GM23338 (cell line): ENCODE results near the gene APOL3. TPM values are rescaled to one million over a fixed set of nuclear protein-coding genes. Genes with fewer than 3 reads are reported as not detected.

Experiments
- ATAC-seq: fragments of 200-7000 bp; cut with Tn5 transposase; 3 replicates; pipeline ENCODE4 v1.9.1; 2020
- DNase-seq: peaks from one replicate; pipeline ENCODE4 v3.0.0-alpha.2; 2015; ENCODE audit warnings: low spot score
- H2AFZ ChIP-seq: fragments of 200-600 bp; sonication (generic); 2 replicates; pipeline ENCODE4 v1.8.0; 2016; ENCODE audit warnings: antibody characterized with exemption, mild to moderate bottlenecking, moderate library complexity
- H3F3A ChIP-seq: fragments of 200-600 bp; sonication (generic); replicated peaks from 2 replicates; pipeline ENCODE4 v1.8.0; 2017; ENCODE audit warnings: antibody characterized with exemption, mixed run types, low read depth
- H3K27ac ChIP-seq: fragments of 200-600 bp; sonication (generic); 2 replicates; pipeline ENCODE4 v1.6.1; 2016; ENCODE audit warnings: low read depth
- H3K27me3 ChIP-seq: fragments of 200-600 bp; sonication (generic); 2 replicates; pipeline ENCODE4 v1.8.0; 2016; ENCODE audit warnings: mild to moderate bottlenecking, mixed run types, moderate library complexity; ENCODE audit not compliant: insufficient read depth
- H3K36me3 ChIP-seq: fragments of 200-600 bp; sonication (generic); 2 replicates; pipeline ENCODE4 v1.8.0; 2016; ENCODE audit warnings: mild to moderate bottlenecking; ENCODE audit not compliant: insufficient read depth
- H3K4me1 ChIP-seq: fragments of 200-600 bp; sonication (generic); 2 replicates; pipeline ENCODE4 v1.8.0; 2016; ENCODE audit warnings: mild to moderate bottlenecking, moderate library complexity; ENCODE audit not compliant: insufficient read depth
- H3K4me2 ChIP-seq: fragments of 200-600 bp; sonication (generic); 2 replicates; pipeline ENCODE4 v1.7.1; 2017; ENCODE audit warnings: mixed run types
- H3K4me3 ChIP-seq: fragments of 200-600 bp; sonication (generic); 2 replicates; pipeline ENCODE4 v1.6.1; 2016; ENCODE audit warnings: mixed run types
- H3K79me2 ChIP-seq: fragments of 200-600 bp; sonication (generic); replicated peaks from 2 replicates; pipeline ENCODE4 v1.8.0; 2017; ENCODE audit warnings: mild to moderate bottlenecking; ENCODE audit not compliant: insufficient read depth
- H3K9me2 ChIP-seq: fragments of 200-600 bp; sonication (generic); 2 replicates; pipeline ENCODE4 v1.8.0; 2017; ENCODE audit not compliant: insufficient read depth
- H4K20me1 ChIP-seq: fragments of 200-600 bp; sonication (generic); replicated peaks from 2 replicates; pipeline ENCODE4 v1.8.0; 2017; ENCODE audit warnings: mild to moderate bottlenecking; ENCODE audit not compliant: insufficient read depth
- H3K27ac Mint-ChIP-seq: 2 replicates; pipeline ENCODE4 v1.8.0; 2020; ENCODE audit warnings: inconsistent platforms, mild to moderate bottlenecking, moderate library complexity, mixed read lengths
- H3K27me3 Mint-ChIP-seq: 3 replicates; pipeline ENCODE4 v1.8.0; 2022; ENCODE audit warnings: low read depth, mild to moderate bottlenecking, moderate library complexity, mixed read lengths, inconsistent platforms; ENCODE audit not compliant: insufficient read depth, poor library complexity
- H3K36me3 Mint-ChIP-seq: 3 replicates; pipeline ENCODE4 v1.8.0; 2021; ENCODE audit warnings: low read depth, mild to moderate bottlenecking, inconsistent platforms, moderate library complexity, mixed read lengths
- H3K4me1 Mint-ChIP-seq: 3 replicates; pipeline ENCODE4 v1.8.0; 2020; ENCODE audit warnings: mild to moderate bottlenecking, inconsistent platforms, mixed read lengths
- H3K4me3 Mint-ChIP-seq: 3 replicates; pipeline ENCODE4 v1.8.0; 2021; ENCODE audit warnings: moderate library complexity, mild to moderate bottlenecking, inconsistent platforms, mixed read lengths
- H3K9me3 Mint-ChIP-seq: 3 replicates; pipeline ENCODE4 v1.8.0; 2020; ENCODE audit warnings: moderate library complexity, mild to moderate bottlenecking, inconsistent platforms, mixed read lengths
- CREB1 ChIP-seq: fragments of 250-450 bp; sonication (Bioruptor Pico); IDR thresholded peaks from 2 replicates; pipeline ENCODE4 v1.5.0; 2020; ENCODE audit warnings: low read depth, mild to moderate bottlenecking, moderate library complexity
- EZH2 ChIP-seq: fragments of 200-600 bp; sonication (generic); IDR thresholded peaks from one replicate; pipeline ENCODE4 v1.8.0; 2017; ENCODE audit warnings: antibody characterized with exemption, mild to moderate bottlenecking, low read depth; ENCODE audit not compliant: unreplicated experiment
- EZH2phosphoT487 ChIP-seq: fragments of 200-600 bp; sonication (generic); IDR thresholded peaks from one replicate; pipeline ENCODE4 v1.8.1; 2018; ENCODE audit warnings: antibody characterized with exemption; ENCODE audit not compliant: unreplicated experiment
- JUNB ChIP-seq: IDR thresholded peaks from one replicate; pipeline ENCODE4 v1.6.1; 2016; ENCODE audit warnings: antibody characterized with exemption; ENCODE audit not compliant: unreplicated experiment
- NANOG ChIP-seq: IDR thresholded peaks from 2 replicates; pipeline ENCODE4 v1.6.1; 2016; ENCODE audit warnings: antibody characterized with exemption, borderline replicate concordance
- POLR2AphosphoS5 ChIP-seq: IDR thresholded peaks from 2 replicates; pipeline ENCODE4 v1.6.1; 2016; ENCODE audit warnings: antibody characterized with exemption, low read depth
- STAT1 ChIP-seq: IDR thresholded peaks from one replicate; pipeline ENCODE4 v1.6.1; 2016; ENCODE audit warnings: antibody characterized with exemption; ENCODE audit not compliant: unreplicated experiment
- ZNF114 ChIP-seq: fragments of 250-450 bp; sonication (Bioruptor Pico); IDR thresholded peaks from 2 replicates; pipeline ENCODE4 v1.5.0; 2020; ENCODE audit warnings: mild to moderate bottlenecking, moderate library complexity
- ZNF331 ChIP-seq: fragments of 250-450 bp; sonication (Bioruptor Pico); IDR thresholded peaks from 2 replicates; pipeline ENCODE4 v1.5.0; 2020; ENCODE audit warnings: low read depth, mild to moderate bottlenecking, moderate library complexity
- polyA plus RNA-seq: library from polyadenylated mRNA; unstranded; fragments of >200 nt; fragmentation: Nextera tagmentation; extraction: Ambion mirVana; gene quantifications from 2 replicates; pipeline ENCODE4 v1.2.1, GENCODE V29; 2016
- total RNA-seq: library from RNA; depleted of rRNA; stranded (reverse); fragments of >200 nt; shearing (Covaris generic); gene quantifications from 2 replicates; pipeline ENCODE4 v1.2.3, GENCODE V29; 2014
- TF ChIP-seq, protein P1 (sequence below): IDR thresholded peaks from 2 replicates; pipeline ENCODE4 v1.6.1; 2016; ENCODE audit warnings: antibody characterized with exemption
- TF ChIP-seq, protein P2 (sequence below), 2 experiments: fragments of 200-600 bp in 1 of 2; sonication (generic) in 1 of 2; conservative IDR thresholded peaks; 2 replicates each; pipeline versions ENCODE4 v1.5.1 to v1.6.1; 2016 to 2017; ENCODE audit warnings: antibody characterized with exemption in 2 of 2, low read depth in 2 of 2, mild to moderate bottlenecking in 2 of 2, moderate library complexity in 1 of 2
- TF ChIP-seq, protein P3 (sequence below): IDR thresholded peaks from one replicate; pipeline ENCODE4 v1.6.1; 2018; ENCODE audit warnings: antibody characterized with exemption; ENCODE audit not compliant: unreplicated experiment
- TF ChIP-seq, protein P4 (sequence below): fragments of 250-450 bp; sonication (Bioruptor Pico); IDR thresholded peaks from 2 replicates; pipeline ENCODE4 v1.5.0; 2020; ENCODE audit warnings: mild to moderate bottlenecking, moderate library complexity

Gene APOL3
- total and polyA plus RNA-seq, 2 experiments from 2014 or later: not detected

DNA sequence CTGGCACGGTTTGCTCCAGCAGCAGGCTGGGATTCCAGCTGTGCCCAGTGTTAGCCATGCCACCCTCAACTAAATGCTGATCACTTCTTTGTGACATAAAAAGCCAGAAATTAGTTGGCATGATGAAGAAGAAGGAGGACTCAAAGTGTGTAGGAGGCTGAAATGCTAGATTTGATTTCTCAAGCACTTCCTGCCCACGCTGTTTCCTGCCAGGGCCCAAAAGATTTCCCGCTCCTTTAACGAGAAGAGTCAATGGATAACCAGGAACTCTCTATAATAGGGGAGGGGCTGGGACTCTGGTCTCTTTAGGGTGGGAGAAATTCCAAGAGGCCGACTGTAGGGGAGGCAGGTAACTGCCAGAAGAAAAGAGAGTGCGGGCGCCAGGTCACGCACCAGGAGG is 26.4 kb downstream of the APOL3 start (continued):
- TF ChIP-seq POLR2AphosphoS5: no peak
- no peak for TF ChIP-seq EZH2phosphoT487
- TF ChIP-seq EZH2: no peak

DNA sequence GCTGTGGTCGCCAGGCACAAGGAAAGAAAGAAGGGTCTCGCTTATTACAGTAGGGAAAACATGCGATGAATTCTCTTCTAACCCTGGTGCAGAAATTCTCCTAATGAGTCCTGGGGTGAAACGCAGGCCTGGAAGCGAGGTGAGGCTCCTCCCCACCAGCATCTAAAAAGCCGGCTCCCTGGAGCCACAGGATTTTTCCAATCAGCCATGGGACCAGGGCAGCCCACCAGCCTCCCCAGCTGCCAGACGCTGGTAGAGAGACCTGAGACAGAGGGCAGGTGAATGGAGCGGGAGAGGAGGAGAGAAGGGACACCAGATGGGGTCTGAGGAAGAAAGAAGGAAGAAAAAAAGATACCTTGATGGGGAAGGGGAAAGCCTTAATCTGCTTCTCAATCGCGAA is 28.6 kb downstream of the APOL3 start:
- DNase-seq (no peak), ATAC-seq (peak; percentile 54)
- H3F3A ChIP-seq: no peaks in the 10 kb centered on the region
- no peak overlapping the region for H3K27ac ChIP-seq
- no peak overlapping the region for H3K4me2 ChIP-seq
- no peak overlapping the region for H3K4me3 ChIP-seq
- no peaks in the 10 kb centered on the region for H3K79me2 ChIP-seq
- Mint-ChIP-seq H3K4me1 (peaks cover 10% of the 10 kb centered on the region), H3K27ac (no peak overlapping the region; the same call in 1 of the 2 replicates), H3K9me3 (no peaks in the 10 kb centered on the region), H3K27me3 (peaks cover 6% of the 10 kb centered on the region), H3K36me3 (no peaks in the 10 kb centered on the region), H3K4me3 (no peak overlapping the region)
- no peaks in the 10 kb centered on the region; the same call in 1 of the 2 replicates for H3K9me2 ChIP-seq
- no peaks in the 10 kb centered on the region; the same call in 1 of the 2 replicates for H3K4me1 ChIP-seq
- H3K27me3 ChIP-seq: no peaks in the 10 kb centered on the region
- TF ChIP-seq, protein P1, sequence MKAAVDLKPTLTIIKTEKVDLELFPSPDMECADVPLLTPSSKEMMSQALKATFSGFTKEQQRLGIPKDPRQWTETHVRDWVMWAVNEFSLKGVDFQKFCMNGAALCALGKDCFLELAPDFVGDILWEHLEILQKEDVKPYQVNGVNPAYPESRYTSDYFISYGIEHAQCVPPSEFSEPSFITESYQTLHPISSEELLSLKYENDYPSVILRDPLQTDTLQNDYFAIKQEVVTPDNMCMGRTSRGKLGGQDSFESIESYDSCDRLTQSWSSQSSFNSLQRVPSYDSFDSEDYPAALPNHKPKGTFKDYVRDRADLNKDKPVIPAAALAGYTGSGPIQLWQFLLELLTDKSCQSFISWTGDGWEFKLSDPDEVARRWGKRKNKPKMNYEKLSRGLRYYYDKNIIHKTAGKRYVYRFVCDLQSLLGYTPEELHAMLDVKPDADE: no peak
- TF ChIP-seq EZH2 (no peak), ZNF114 (CRISPR knock-in tag) (no peak), STAT1 (no peak), POLR2AphosphoS5 (no peak), EZH2phosphoT487 (no peak), ZNF331 (CRISPR knock-in tag) (no peak), NANOG (no peak), CREB1 (CRISPR knock-in tag) (no peak), JUNB (no peak)
- TF ChIP-seq, protein P2, sequence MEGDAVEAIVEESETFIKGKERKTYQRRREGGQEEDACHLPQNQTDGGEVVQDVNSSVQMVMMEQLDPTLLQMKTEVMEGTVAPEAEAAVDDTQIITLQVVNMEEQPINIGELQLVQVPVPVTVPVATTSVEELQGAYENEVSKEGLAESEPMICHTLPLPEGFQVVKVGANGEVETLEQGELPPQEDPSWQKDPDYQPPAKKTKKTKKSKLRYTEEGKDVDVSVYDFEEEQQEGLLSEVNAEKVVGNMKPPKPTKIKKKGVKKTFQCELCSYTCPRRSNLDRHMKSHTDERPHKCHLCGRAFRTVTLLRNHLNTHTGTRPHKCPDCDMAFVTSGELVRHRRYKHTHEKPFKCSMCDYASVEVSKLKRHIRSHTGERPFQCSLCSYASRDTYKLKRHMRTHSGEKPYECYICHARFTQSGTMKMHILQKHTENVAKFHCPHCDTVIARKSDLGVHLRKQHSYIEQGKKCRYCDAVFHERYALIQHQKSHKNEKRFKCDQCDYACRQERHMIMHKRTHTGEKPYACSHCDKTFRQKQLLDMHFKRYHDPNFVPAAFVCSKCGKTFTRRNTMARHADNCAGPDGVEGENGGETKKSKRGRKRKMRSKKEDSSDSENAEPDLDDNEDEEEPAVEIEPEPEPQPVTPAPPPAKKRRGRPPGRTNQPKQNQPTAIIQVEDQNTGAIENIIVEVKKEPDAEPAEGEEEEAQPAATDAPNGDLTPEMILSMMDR (conservative IDR thresholded peaks at IDR 0.05; ENCODE audit: low read depth in 2 of 2): no peak
- TF ChIP-seq, protein P3, sequence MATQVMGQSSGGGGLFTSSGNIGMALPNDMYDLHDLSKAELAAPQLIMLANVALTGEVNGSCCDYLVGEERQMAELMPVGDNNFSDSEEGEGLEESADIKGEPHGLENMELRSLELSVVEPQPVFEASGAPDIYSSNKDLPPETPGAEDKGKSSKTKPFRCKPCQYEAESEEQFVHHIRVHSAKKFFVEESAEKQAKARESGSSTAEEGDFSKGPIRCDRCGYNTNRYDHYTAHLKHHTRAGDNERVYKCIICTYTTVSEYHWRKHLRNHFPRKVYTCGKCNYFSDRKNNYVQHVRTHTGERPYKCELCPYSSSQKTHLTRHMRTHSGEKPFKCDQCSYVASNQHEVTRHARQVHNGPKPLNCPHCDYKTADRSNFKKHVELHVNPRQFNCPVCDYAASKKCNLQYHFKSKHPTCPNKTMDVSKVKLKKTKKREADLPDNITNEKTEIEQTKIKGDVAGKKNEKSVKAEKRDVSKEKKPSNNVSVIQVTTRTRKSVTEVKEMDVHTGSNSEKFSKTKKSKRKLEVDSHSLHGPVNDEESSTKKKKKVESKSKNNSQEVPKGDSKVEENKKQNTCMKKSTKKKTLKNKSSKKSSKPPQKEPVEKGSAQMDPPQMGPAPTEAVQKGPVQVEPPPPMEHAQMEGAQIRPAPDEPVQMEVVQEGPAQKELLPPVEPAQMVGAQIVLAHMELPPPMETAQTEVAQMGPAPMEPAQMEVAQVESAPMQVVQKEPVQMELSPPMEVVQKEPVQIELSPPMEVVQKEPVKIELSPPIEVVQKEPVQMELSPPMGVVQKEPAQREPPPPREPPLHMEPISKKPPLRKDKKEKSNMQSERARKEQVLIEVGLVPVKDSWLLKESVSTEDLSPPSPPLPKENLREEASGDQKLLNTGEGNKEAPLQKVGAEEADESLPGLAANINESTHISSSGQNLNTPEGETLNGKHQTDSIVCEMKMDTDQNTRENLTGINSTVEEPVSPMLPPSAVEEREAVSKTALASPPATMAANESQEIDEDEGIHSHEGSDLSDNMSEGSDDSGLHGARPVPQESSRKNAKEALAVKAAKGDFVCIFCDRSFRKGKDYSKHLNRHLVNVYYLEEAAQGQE: no peak
- TF ChIP-seq, protein P4, sequence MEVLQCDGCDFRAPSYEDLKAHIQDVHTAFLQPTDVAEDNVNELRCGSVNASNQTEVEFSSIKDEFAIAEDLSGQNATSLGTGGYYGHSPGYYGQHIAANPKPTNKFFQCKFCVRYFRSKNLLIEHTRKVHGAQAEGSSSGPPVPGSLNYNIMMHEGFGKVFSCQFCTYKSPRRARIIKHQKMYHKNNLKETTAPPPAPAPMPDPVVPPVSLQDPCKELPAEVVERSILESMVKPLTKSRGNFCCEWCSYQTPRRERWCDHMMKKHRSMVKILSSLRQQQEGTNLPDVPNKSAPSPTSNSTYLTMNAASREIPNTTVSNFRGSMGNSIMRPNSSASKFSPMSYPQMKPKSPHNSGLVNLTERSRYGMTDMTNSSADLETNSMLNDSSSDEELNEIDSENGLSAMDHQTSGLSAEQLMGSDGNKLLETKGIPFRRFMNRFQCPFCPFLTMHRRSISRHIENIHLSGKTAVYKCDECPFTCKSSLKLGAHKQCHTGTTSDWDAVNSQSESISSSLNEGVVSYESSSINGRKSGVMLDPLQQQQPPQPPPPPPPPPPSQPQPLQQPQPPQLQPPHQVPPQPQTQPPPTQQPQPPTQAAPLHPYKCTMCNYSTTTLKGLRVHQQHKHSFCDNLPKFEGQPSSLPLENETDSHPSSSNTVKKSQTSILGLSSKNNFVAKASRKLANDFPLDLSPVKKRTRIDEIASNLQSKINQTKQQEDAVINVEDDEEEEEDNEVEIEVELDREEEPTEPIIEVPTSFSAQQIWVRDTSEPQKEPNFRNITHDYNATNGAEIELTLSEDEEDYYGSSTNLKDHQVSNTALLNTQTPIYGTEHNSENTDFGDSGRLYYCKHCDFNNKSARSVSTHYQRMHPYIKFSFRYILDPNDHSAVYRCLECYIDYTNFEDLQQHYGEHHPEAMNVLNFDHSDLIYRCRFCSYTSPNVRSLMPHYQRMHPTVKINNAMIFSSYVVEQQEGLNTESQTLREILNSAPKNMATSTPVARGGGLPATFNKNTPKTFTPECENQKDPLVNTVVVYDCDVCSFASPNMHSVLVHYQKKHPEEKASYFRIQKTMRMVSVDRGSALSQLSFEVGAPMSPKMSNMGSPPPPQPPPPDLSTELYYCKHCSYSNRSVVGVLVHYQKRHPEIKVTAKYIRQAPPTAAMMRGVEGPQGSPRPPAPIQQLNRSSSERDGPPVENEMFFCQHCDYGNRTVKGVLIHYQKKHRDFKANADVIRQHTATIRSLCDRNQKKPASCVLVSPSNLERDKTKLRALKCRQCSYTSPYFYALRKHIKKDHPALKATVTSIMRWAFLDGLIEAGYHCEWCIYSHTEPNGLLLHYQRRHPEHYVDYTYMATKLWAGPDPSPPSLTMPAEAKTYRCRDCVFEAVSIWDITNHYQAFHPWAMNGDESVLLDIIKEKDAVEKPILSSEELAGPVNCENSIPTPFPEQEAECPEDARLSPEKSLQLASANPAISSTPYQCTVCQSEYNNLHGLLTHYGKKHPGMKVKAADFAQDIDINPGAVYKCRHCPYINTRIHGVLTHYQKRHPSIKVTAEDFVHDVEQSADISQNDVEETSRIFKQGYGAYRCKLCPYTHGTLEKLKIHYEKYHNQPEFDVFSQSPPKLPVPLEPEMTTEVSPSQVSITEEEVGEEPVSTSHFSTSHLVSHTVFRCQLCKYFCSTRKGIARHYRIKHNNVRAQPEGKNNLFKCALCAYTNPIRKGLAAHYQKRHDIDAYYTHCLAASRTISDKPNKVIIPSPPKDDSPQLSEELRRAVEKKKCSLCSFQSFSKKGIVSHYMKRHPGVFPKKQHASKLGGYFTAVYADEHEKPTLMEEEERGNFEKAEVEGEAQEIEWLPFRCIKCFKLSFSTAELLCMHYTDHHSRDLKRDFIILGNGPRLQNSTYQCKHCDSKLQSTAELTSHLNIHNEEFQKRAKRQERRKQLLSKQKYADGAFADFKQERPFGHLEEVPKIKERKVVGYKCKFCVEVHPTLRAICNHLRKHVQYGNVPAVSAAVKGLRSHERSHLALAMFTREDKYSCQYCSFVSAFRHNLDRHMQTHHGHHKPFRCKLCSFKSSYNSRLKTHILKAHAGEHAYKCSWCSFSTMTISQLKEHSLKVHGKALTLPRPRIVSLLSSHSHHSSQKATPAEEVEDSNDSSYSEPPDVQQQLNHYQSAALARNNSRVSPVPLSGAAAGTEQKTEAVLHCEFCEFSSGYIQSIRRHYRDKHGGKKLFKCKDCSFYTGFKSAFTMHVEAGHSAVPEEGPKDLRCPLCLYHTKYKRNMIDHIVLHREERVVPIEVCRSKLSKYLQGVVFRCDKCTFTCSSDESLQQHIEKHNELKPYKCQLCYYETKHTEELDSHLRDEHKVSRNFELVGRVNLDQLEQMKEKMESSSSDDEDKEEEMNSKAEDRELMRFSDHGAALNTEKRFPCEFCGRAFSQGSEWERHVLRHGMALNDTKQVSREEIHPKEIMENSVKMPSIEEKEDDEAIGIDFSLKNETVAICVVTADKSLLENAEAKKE: no peak
- no peaks in the 10 kb centered on the region for H3K36me3 ChIP-seq
- no peaks in the 10 kb centered on the region for H4K20me1 ChIP-seq
- peak overlapping the region; percentile 63; the same call in 1 of the 2 replicates for H2AFZ ChIP-seq
